Measurements from ENCODE around the gene PCBP3.

DNA sequence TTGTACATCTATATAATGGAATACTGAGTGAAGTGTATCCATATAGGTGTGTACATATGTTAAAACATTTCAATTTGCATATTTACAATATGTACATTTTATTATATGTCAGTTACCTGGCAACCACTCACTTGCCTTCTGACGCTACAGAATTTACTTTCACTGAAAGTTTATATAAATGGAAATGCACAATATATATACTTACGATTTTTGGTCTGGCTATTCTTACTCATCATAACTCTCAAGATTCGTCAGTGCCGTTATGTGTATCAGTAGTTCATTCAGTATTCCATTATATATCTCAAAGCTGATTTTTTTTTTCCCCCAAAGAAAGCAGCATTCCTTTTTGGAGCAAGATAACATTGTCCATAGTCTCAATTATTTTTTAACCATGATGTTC is 138.2 kb downstream of the PCBP3 start:
- TF ChIP-seq POLR2A (IDR thresholded peaks at IDR 0.05), result no peak
- TF ChIP-seq, protein P1, sequence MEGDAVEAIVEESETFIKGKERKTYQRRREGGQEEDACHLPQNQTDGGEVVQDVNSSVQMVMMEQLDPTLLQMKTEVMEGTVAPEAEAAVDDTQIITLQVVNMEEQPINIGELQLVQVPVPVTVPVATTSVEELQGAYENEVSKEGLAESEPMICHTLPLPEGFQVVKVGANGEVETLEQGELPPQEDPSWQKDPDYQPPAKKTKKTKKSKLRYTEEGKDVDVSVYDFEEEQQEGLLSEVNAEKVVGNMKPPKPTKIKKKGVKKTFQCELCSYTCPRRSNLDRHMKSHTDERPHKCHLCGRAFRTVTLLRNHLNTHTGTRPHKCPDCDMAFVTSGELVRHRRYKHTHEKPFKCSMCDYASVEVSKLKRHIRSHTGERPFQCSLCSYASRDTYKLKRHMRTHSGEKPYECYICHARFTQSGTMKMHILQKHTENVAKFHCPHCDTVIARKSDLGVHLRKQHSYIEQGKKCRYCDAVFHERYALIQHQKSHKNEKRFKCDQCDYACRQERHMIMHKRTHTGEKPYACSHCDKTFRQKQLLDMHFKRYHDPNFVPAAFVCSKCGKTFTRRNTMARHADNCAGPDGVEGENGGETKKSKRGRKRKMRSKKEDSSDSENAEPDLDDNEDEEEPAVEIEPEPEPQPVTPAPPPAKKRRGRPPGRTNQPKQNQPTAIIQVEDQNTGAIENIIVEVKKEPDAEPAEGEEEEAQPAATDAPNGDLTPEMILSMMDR (IDR thresholded peaks at IDR 0.05), result no peak
